ENCODE data around the gene ZNF182.

GRCh38 chrX:47958761-47959342 lies 44.9 kb downstream of the ZNF182 start:
- no peak for TF ChIP-seq CTCF (conservative IDR thresholded peaks at IDR 0.05)
- no peak for TF ChIP-seq EZH2 (IDR thresholded peaks at IDR 0.05; ENCODE audit: low read depth)

Data from PC-9 (cell line).